Hepatocyte (in vitro differentiated cells): ENCODE data around the gene ARHGAP26. TPM values are rescaled to one million over a fixed set of nuclear protein-coding genes. Genes with fewer than 3 reads are reported as not detected.

Experiments
- DNase-seq: peaks from one replicate; pipeline ENCODE4 v3.0.0-alpha.2; 2016; ENCODE audit warnings: low spot score
- H2AFZ ChIP-seq: fragments of 200-600 bp; sonication (generic); 2 replicates; pipeline ENCODE4 v1.6.0; 2016; ENCODE audit warnings: antibody characterized with exemption, mild to moderate bottlenecking
- H3K27ac ChIP-seq: fragments of 200-600 bp; sonication (generic); 2 replicates; pipeline ENCODE4 v1.5.1; 2016; ENCODE audit warnings: mild to moderate bottlenecking
- H3K27me3 ChIP-seq: fragments of 200-600 bp; sonication (generic); 2 replicates; pipeline ENCODE4 v1.6.1; 2016
- H3K36me3 ChIP-seq: fragments of 200-600 bp; sonication (generic); replicated peaks from 2 replicates; pipeline ENCODE4 v1.5.1; 2016; ENCODE audit warnings: low read depth; ENCODE audit not compliant: insufficient read depth
- H3K4me1 ChIP-seq: fragments of 200-600 bp; sonication (generic); 2 replicates; pipeline ENCODE4 v1.5.1; 2016; ENCODE audit warnings: mild to moderate bottlenecking, moderate library complexity; ENCODE audit not compliant: insufficient read depth
- H3K4me2 ChIP-seq: fragments of 200-600 bp; sonication (generic); 2 replicates; pipeline ENCODE4 v1.6.0; 2016
- H3K4me3 ChIP-seq: fragments of 200-600 bp; sonication (generic); 2 replicates; pipeline ENCODE4 v1.5.1; 2016; ENCODE audit warnings: mild to moderate bottlenecking
- H3K79me2 ChIP-seq: fragments of 200-600 bp; sonication (generic); 2 replicates; pipeline ENCODE4 v1.6.0; 2017; ENCODE audit warnings: mild to moderate bottlenecking
- H3K9me2 ChIP-seq: fragments of 200-600 bp; sonication (generic); replicated peaks from 2 replicates; pipeline ENCODE4 v1.6.0; 2017; ENCODE audit warnings: mild to moderate bottlenecking; ENCODE audit not compliant: insufficient read depth
- H3K9me3 ChIP-seq: fragments of 200-600 bp; sonication (generic); 2 replicates; pipeline ENCODE4 v1.5.1; 2016; ENCODE audit warnings: low read depth, mild to moderate bottlenecking
- H4K20me1 ChIP-seq: fragments of 200-600 bp; sonication (generic); 2 replicates; pipeline ENCODE4 v1.6.0; 2016; ENCODE audit warnings: mild to moderate bottlenecking; ENCODE audit not compliant: insufficient read depth, poor library complexity, severe bottlenecking
- EZH2 ChIP-seq: fragments of 200-600 bp; sonication (generic); IDR thresholded peaks from 2 replicates; pipeline ENCODE4 v1.6.1; 2016; ENCODE audit warnings: antibody characterized with exemption, mild to moderate bottlenecking, borderline replicate concordance
- EZH2phosphoT487 ChIP-seq: fragments of 200-600 bp; sonication (generic); IDR thresholded peaks from one replicate; pipeline ENCODE4 v1.6.1; 2018; ENCODE audit warnings: antibody characterized with exemption, mild to moderate bottlenecking, low read depth, moderate library complexity; ENCODE audit not compliant: unreplicated experiment, severe bottlenecking
- WGBS: methylation state at CpG from one replicate; pipeline ENCODE4 v1.1.6; 2016; ENCODE audit warnings: low lambda C conversion rate; ENCODE audit errors: missing lambda C conversion rate; 5-methylcytosine and 5-hydroxymethylcytosine counted together
- polyA plus RNA-seq: library from polyadenylated mRNA; unstranded; fragments of >200 nt; fragmentation: Nextera tagmentation; extraction: Ambion mirVana; gene quantifications from 2 replicates; pipeline ENCODE4 v1.2.1, GENCODE V29; 2016
- total RNA-seq: library from RNA; depleted of rRNA; stranded (reverse); fragments of >200 nt; gene quantifications from 2 replicates; pipeline ENCODE4 v1.2.3, GENCODE V29; 2014
- TF ChIP-seq, protein P1 (sequence below): fragments of 200-600 bp; sonication (generic); IDR thresholded peaks from 2 replicates; pipeline ENCODE4 v1.5.1; 2016; ENCODE audit warnings: antibody characterized with exemption, mild to moderate bottlenecking; ENCODE audit not compliant: poor library complexity

ARHGAP26 gene
- total and polyA plus RNA-seq, 2 experiments from 2014 or later, result 16.5 to 19.8 TPM

DNA sequence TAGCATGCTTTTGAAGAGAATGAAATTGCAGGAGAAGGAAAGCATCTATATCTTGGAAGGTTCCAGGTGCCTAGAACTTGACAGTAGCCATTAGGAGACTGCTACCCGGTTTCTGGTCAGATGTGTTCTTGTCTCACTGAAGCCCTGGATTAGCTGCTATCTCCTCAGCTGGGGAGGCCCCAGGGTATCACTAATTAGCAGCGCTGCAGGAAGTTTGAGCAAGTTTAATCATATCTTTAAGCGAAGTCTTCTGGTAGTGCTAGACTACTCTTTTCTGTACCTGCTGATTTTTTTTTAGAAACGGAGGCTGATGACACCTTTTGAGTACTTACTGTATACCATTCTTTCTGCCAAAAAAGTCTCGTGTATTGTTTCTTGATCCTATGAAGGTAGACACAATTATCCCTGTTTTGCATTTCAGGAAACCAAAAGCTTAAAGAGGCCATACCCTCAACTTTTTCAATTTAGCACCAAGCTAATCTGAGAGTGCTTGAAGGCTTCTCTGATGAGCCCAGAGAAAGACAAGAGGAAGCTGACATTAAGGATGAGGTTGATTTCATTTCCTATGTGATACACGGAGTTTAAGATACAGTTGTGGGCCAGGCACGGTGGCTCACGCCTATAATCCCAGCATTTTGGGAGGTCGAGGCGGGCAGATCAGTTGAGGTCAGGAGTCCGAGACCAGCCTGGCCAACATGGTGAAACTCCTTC is 201.3 kb downstream of the ARHGAP26 start:
- Histone ChIP-seq H3K27me3 (no peaks in the 10 kb centered on the region), H3K27ac (no peak overlapping the region), H2AFZ (no peak overlapping the region), H3K4me3 (no peak overlapping the region), H3K4me1 (no peaks in the 10 kb centered on the region), H3K4me2 (no peak overlapping the region), H3K36me3 (no peaks in the 10 kb centered on the region), H3K9me3 (no peaks in the 10 kb centered on the region), H3K79me2 (no peaks in the 10 kb centered on the region), H4K20me1 (no peaks in the 10 kb centered on the region), H3K9me2 (no peaks in the 10 kb centered on the region)
- WGBS, result 80% methylated on average over 11 of the region's 11 CpGs
- no peak for DNase-seq
- no peak for TF ChIP-seq EZH2
- TF ChIP-seq EZH2phosphoT487, result no peak
- TF ChIP-seq, protein P1, sequence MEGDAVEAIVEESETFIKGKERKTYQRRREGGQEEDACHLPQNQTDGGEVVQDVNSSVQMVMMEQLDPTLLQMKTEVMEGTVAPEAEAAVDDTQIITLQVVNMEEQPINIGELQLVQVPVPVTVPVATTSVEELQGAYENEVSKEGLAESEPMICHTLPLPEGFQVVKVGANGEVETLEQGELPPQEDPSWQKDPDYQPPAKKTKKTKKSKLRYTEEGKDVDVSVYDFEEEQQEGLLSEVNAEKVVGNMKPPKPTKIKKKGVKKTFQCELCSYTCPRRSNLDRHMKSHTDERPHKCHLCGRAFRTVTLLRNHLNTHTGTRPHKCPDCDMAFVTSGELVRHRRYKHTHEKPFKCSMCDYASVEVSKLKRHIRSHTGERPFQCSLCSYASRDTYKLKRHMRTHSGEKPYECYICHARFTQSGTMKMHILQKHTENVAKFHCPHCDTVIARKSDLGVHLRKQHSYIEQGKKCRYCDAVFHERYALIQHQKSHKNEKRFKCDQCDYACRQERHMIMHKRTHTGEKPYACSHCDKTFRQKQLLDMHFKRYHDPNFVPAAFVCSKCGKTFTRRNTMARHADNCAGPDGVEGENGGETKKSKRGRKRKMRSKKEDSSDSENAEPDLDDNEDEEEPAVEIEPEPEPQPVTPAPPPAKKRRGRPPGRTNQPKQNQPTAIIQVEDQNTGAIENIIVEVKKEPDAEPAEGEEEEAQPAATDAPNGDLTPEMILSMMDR, result no peak

- H3K27ac ChIP-seq, result no peak overlapping the region
- no peak for DNase-seq
- H3K9me3 ChIP-seq, result no peaks in the 10 kb centered on the region
- no peaks in the 10 kb centered on the region for H3K79me2 ChIP-seq
- WGBS, result 86% methylated on average over 5 of the region's 5 CpGs
- H3K27me3 ChIP-seq, result no peaks in the 10 kb centered on the region
- H3K4me2 ChIP-seq, result no peak overlapping the region
- no peak overlapping the region for H2AFZ ChIP-seq
- TF ChIP-seq EZH2, result no peak
- no peak overlapping the region for H3K4me3 ChIP-seq
- H4K20me1 ChIP-seq, result no peaks in the 10 kb centered on the region
- H3K9me2 ChIP-seq, result no peaks in the 10 kb centered on the region
- H3K4me1 ChIP-seq, result no peaks in the 10 kb centered on the region
- no peaks in the 10 kb centered on the region for H3K36me3 ChIP-seq
These were observed 201.9 kb downstream of the ARHGAP26 start for GRCh38 chr5:142972064-142972570.

DNA sequence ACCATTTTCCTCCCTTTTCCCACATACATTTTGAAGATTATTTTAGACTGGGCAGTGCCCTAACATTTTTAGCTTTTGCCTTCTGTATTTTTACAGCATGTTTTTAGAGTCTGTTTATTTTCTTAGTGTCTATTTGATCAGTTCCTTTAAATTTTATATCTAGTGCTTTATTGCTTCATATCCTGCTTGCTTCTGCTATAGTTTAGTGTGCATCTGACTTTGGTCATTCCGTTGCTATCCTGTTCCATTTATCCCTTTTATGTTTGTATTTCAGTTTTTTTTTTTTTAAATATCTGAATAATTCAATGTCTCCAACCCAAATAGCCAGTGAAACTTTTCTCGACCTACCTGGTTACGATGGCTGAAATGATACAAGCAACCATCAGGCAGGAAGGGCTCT is 203.8 kb downstream of the ARHGAP26 start:
- no peaks in the 10 kb centered on the region for H3K9me3 ChIP-seq
- H3K4me2 ChIP-seq, result no peak overlapping the region
- no peaks in the 10 kb centered on the region for H3K79me2 ChIP-seq
- H3K27ac ChIP-seq, result no peak overlapping the region
- H3K9me2 ChIP-seq, result no peaks in the 10 kb centered on the region
- no peaks in the 10 kb centered on the region for H3K27me3 ChIP-seq
- no peaks in the 10 kb centered on the region for H3K4me1 ChIP-seq
- H3K36me3 ChIP-seq, result no peaks in the 10 kb centered on the region
- WGBS, result 93% methylated on average over 3 of the region's 3 CpGs
- H3K4me3 ChIP-seq, result no peak overlapping the region
- H2AFZ ChIP-seq, result no peak overlapping the region
- TF ChIP-seq EZH2phosphoT487, result no peak
- TF ChIP-seq, protein P1, result no peak
- no peak for TF ChIP-seq EZH2
- H4K20me1 ChIP-seq, result no peaks in the 10 kb centered on the region
- DNase-seq, result no peak

DNA sequence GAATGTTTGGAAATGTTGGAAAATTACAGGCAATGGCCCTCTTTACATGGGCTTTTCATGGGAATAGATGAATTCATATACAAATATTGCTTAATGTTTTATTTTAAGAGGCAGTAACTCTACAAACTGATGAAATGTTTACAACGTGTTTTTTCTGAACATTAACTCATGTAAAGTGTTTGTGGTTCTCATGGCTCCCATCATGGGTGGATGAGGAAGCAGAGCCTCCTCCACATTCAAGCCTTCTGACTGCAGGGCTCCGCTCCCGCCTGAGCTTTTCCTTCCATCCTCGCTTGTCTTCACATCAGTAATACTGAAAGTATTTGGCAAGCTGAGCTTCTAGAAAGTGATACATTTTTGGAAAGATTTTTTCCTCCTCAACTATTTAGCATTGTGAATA is 204.2 kb downstream of the ARHGAP26 start:
- Histone ChIP-seq H2AFZ (no peak overlapping the region), H3K4me2 (no peak overlapping the region), H3K4me3 (no peak overlapping the region), H3K9me2 (no peaks in the 10 kb centered on the region), H3K79me2 (no peaks in the 10 kb centered on the region), H3K27ac (no peak overlapping the region), H3K4me1 (no peaks in the 10 kb centered on the region), H4K20me1 (no peaks in the 10 kb centered on the region), H3K9me3 (no peaks in the 10 kb centered on the region), H3K27me3 (no peaks in the 10 kb centered on the region), H3K36me3 (no peaks in the 10 kb centered on the region)
- DNase-seq, result no peak
- WGBS, result 86% methylated on average over 4 of the region's 4 CpGs
- TF ChIP-seq EZH2phosphoT487 (no peak), EZH2 (no peak)
- TF ChIP-seq, protein P1, result no peak
